HepG2 (cell line): ENCODE measurements around the gene LYZL1. TPM values are rescaled to one million over a fixed set of nuclear protein-coding genes. Genes with fewer than 3 reads are reported as not detected.
A peak's percentile ranks its signal among the peaks of the same experiment; 100 is the strongest.

ENCODE experiments used
- FIP1L1 ChIP-seq: fragments of 200-400 bp; formaldehyde crosslinking; IDR thresholded peaks from 2 replicates; pipeline ENCODE4 v1.6.1; 2018; ENCODE audit warnings: low read depth, mild to moderate bottlenecking, low read length, moderate library complexity, borderline replicate concordance; ENCODE audit not compliant: insufficient read depth
- FLYWCH1 ChIP-seq: sonication (generic); formaldehyde crosslinking; IDR thresholded peaks from 2 replicates; pipeline ENCODE4 v1.8.1; 2023; ENCODE audit warnings: mild to moderate bottlenecking, missing genetic modification reagents
- FOXJ3 ChIP-seq: sonication (generic); formaldehyde crosslinking; IDR thresholded peaks from 2 replicates; pipeline ENCODE4 v1.4.0; 2020; ENCODE audit warnings: missing genetic modification reagents, mild to moderate bottlenecking, borderline replicate concordance
- GFI1 ChIP-seq: sonication (generic); formaldehyde crosslinking; IDR thresholded peaks from 2 replicates; pipeline ENCODE4 v1.5.0; 2020; ENCODE audit warnings: missing genetic modification reagents, mild to moderate bottlenecking, borderline replicate concordance
- HMGA1 ChIP-seq: sonication (generic); formaldehyde crosslinking; conservative IDR thresholded peaks from 2 replicates; pipeline ENCODE4 v1.4.0; 2020; ENCODE audit warnings: missing genetic modification reagents
- HNF4G ChIP-seq, 2 experiments: sonication (generic) in 1 of 2; formaldehyde crosslinking in 1 of 2; IDR thresholded peaks; 2 replicates each; pipeline versions ENCODE4 v1.4.0 to v1.6.1; 2011 to 2020; ENCODE audit warnings: borderline replicate concordance in 2 of 2, low read depth in 2 of 2, mild to moderate bottlenecking in 2 of 2, low read length in 1 of 2, missing genetic modification reagents in 1 of 2, moderate library complexity in 1 of 2
- MTF1 ChIP-seq: sonication (generic); formaldehyde crosslinking; IDR thresholded peaks from 2 replicates; pipeline ENCODE4 v1.5.0; 2020; ENCODE audit warnings: missing genetic modification reagents
- PHF20 ChIP-seq: sonication (generic); formaldehyde crosslinking; IDR thresholded peaks from 2 replicates; pipeline ENCODE4 v1.5.0; 2020; ENCODE audit warnings: mild to moderate bottlenecking, missing genetic modification reagents
- ZNF20 ChIP-seq: sonication (generic); formaldehyde crosslinking; IDR thresholded peaks from 2 replicates; pipeline ENCODE4 v1.4.0; 2020; ENCODE audit warnings: mild to moderate bottlenecking, moderate library complexity, missing genetic modification reagents
- ZNF501 ChIP-seq: sonication (generic); formaldehyde crosslinking; IDR thresholded peaks from 2 replicates; pipeline ENCODE4 v1.5.1; 2020; ENCODE audit warnings: mild to moderate bottlenecking, moderate library complexity, missing genetic modification reagents
- ZNF7 ChIP-seq: IDR thresholded peaks from 2 replicates; pipeline ENCODE4 v1.6.1; 2016; ENCODE audit warnings: missing biosample characterization, missing genetic modification reagents
- polyA plus RNA-seq, 8 experiments: library from polyadenylated mRNA; depleted of rRNA in 3 of 8; stranded (reverse) in 7 of 8; unstranded in 1 of 8; fragments of >200 nt; fragmentation: Illumina TruSeq in 4 of 8; extraction: Trizol in 4 of 8; gene quantifications; 2 replicates each; pipeline versions ENCODE4 v1.2.1 to v1.2.3, GENCODE V29; 2011 to 2016; ENCODE audit warnings: low read depth in 4 of 8, missing spikeins in 1 of 8, mixed read lengths in 1 of 8; ENCODE audit not compliant: insufficient read depth in 1 of 8
- total RNA-seq, 5 experiments: library from RNA; depleted of rRNA; stranded (reverse); fragments of >200 nt; fragmentation: Illumina TruSeq; extraction: Trizol; gene quantifications; 2 replicates each; pipeline ENCODE4 v1.2.3, GENCODE V29; 2016; ENCODE audit warnings: low read depth in 1 of 5
- TF ChIP-seq, protein P1 (sequence below): sonication (generic); formaldehyde crosslinking; IDR thresholded peaks from 2 replicates; pipeline ENCODE4 v1.4.0; 2020; ENCODE audit warnings: missing genetic modification reagents, borderline replicate concordance

LYZL1 gene
- total and polyA plus RNA-seq, 2 of the 13 experiments (the other 11 are each of a cell fraction or from before 2014, with no cell fraction given) = not detected

DNA sequence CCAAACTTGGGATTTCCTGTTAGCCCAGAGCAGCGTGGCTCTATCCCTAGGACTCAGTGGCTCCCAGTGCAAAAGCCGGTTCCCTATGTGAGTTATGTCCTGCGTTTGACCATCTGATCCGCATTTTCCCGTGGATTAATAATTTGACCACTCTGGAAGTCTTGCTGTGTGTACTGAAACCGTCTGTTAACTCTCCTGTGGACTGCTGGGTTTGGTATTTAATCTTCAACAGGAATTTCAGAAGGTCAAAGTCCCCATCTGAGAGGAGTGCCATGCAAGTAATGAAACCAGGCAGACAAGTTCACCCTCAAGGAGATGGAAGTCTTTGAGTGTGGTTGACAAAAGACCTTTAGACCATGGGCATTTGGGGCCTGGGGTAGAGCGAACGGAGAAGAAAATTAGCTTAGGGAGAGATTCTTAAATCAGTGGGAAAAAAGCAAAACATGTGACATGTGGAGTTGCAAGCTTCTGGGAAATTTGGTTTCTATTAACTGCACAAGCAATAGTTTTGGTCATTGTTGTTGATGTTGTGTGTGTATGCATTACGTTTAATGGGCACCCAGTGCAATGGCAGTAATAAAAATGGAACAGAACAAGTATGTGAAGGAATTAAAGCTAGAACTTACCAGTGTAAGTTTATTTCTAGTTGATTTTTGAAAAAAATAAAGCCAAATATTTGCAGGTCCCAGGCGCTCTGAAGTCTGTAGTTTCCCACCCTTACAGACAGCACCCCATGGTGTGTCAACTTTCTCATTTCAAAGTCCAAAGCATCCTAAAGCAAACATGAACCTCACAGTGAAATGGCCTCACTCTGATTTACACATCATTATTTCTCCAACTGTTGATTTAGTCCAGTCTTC lies 38.2 kb downstream of the LYZL1 start (continued):
- TF ChIP-seq FOXJ3 (CRISPR knock-in tag) (peak; percentile 70; the same call in 1 of the 2 replicates), ZNF501 (peak; percentile 38; the same call in 1 of the 2 replicates), HNF4G (IDR thresholded peaks at IDR 0.05; ENCODE audit: borderline replicate concordance, low read depth, low read length) (peak; percentile 95), HNF4G (CRISPR knock-in tag; IDR thresholded peaks at IDR 0.05; ENCODE audit: borderline replicate concordance, low read depth) (no peak), FIP1L1 (no peak), ZNF7 (CRISPR knock-in tag) (no peak), PHF20 (CRISPR knock-in tag) (no peak), HMGA1 (CRISPR knock-in tag) (no peak), MTF1 (CRISPR knock-in tag) (no peak), ZNF20 (CRISPR knock-in tag) (no peak), FLYWCH1 (no peak), GFI1 (peak; percentile 98)
- TF ChIP-seq, protein P1, sequence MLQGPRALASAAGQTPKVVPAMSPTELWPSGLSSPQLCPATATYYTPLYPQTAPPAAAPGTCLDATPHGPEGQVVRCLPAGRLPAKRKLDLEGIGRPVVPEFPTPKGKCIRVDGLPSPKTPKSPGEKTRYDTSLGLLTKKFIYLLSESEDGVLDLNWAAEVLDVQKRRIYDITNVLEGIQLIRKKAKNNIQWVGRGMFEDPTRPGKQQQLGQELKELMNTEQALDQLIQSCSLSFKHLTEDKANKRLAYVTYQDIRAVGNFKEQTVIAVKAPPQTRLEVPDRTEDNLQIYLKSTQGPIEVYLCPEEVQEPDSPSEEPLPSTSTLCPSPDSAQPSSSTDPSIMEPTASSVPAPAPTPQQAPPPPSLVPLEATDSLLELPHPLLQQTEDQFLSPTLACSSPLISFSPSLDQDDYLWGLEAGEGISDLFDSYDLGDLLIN (CRISPR knock-in tag) = no peak
